ENCODE data around the gene MYO7B. TPM values are rescaled to one million over a fixed set of nuclear protein-coding genes. Genes with fewer than 3 reads are reported as not detected.

Gene MYO7B
- total RNA-seq, 1 experiment from 2014 or later, result 1.2 TPM

DNA sequence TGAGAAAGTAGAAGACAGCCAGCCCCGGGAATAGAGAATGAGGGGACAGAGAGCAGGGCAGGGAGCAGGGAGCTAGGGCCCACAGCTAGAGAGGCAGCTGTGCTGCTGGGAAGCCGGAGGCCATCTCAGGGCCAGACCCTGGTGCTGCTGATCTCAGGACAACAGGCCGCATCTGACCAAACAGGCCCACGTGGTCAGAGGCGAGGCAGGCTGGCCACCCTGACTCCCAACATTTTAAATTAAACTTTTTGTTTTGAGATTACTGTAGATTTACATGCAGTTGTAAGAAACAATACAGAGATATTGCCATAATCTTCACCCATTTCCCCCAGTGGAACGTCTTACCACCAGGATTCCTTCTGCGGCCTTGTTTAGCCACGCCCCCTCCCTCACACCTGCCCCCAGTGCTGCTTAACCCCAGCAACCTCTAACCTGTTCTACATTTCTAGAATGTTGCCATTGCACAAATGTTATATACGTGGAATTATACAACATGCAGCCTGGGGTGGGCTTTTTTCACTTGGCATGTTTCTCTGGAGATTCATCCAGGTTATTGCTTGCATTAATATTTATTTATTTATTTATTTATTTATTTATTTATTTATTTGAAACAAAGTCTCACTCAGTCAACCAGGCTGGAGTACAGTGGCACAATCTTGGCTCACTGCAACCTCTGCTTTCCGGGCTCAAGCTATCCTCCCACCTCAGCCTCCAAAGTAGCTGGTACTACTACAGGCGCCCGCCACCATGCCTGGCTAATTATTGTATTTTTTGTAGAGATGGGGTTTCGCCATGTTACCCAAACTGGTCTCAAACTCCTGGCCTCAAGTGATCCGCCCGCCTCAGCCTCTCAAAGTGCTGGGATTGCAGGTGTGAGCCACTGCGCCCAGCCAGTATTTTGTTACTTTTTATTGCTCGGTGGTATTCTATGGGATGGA lies 61.8 kb downstream of the MYO7B start:
- H3K36me3 ChIP-seq, result no peaks in the 10 kb centered on the region
- no peaks in the 10 kb centered on the region for H3K27me3 ChIP-seq (replicated peaks)
- peak in 1 of 2 experiments; percentile 31 for DNase-seq (ENCODE audit: low read depth in 1 of 2, low spot score in 2 of 2)
- H3K4me1 ChIP-seq (replicated peaks), result peaks cover 19% of the 10 kb centered on the region
- no peak overlapping the region for H3K4me3 ChIP-seq
- H3K27ac ChIP-seq, result peak overlapping the region; percentile 41
- no peaks in the 10 kb centered on the region for H3K9me3 ChIP-seq (replicated peaks)

DNA sequence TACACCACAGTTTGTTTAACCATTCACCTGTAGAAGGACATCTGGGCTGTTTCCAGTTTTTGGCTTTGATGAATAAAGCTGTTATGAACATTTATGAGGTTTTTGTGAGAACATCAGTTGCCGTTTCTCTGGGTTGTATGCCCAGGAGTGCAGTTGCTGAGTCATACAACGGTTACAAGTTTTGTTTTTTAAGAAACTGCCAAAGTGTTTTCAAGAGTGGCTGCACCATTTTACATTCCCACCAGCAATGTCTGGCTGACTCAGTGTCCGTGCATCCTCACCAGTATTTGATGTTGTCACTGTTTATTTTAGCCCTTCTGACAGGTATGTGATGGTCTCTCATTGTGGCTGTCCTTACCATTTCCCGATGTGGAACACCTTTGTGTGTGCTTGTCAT lies 62.5 kb downstream of the MYO7B start:
- Histone ChIP-seq H3K4me3 (no peak overlapping the region), H3K4me1 (replicated peaks) (peaks cover 19% of the 10 kb centered on the region), H3K9me3 (replicated peaks) (no peaks in the 10 kb centered on the region), H3K36me3 (no peaks in the 10 kb centered on the region), H3K27me3 (replicated peaks) (no peaks in the 10 kb centered on the region), H3K27ac (peak overlapping the region; percentile 41)
- DNase-seq (ENCODE audit: low read depth in 1 of 2, low spot score in 2 of 2), result peak; percentile 47 to 50

DNA sequence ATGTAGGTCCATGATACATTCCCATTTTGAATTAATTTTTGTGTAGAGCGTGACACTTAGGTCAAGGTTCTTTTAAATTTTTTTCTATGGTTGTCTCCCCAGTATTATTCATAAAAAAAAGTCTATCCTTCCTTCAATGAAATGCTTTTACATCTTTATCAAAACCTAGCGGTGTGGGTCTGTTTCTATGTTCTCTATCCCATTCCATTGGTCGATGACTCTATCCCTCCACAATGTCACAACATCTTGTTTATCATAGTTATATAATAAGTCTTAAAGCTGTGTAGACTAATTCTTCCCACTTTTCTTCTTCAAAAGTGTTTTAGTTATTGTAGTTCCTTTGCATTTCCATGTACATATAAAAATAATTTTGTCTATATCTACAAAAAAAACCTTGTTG lies 63.2 kb downstream of the MYO7B start:
- H3K27me3 ChIP-seq (replicated peaks), result no peaks in the 10 kb centered on the region
- H3K4me3 ChIP-seq, result no peak overlapping the region
- H3K9me3 ChIP-seq (replicated peaks), result peaks cover 5% of the 10 kb centered on the region; the same call in 1 of the 2 replicates
- DNase-seq (ENCODE audit: low read depth in 1 of 2, low spot score in 2 of 2), result peak in 1 of 2 experiments; percentile 9
- no peaks in the 10 kb centered on the region for H3K36me3 ChIP-seq
- peak overlapping the region; percentile 41 for H3K27ac ChIP-seq
- peaks cover 19% of the 10 kb centered on the region for H3K4me1 ChIP-seq (replicated peaks)

GRCh38 chr2:127599211-127599610 lies 63.7 kb downstream of the MYO7B start:
- peaks cover 19% of the 10 kb centered on the region for H3K4me1 ChIP-seq (replicated peaks)
- no peaks in the 10 kb centered on the region for H3K27me3 ChIP-seq (replicated peaks)
- no peak overlapping the region for H3K4me3 ChIP-seq
- peak overlapping the region; percentile 41 for H3K27ac ChIP-seq
- H3K36me3 ChIP-seq, result no peaks in the 10 kb centered on the region
- DNase-seq (ENCODE audit: low read depth in 1 of 2, low spot score in 2 of 2), result no peak
- H3K9me3 ChIP-seq (replicated peaks), result peaks cover 5% of the 10 kb centered on the region; the same call in 1 of the 2 replicates

DNA sequence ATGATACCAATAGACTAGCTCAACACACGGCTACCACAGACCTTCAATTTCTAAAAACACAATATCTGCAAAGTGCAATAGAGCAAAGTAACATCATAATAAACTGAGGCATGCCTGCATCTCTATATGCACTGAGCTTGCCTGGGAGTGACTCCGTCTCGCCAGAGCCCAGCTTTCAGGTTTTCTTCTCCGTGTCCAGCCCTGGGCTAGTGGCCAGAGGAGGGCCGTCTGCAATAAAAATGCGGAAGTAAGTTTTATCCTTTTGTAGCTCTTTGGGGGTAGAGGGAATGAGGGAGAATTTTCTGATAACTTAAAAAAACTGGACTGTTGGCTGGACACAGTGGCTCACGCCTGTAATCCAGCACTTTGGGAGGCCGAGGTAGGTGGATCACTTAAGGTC lies 69.5 kb downstream of the MYO7B start:
- DNase-seq (ENCODE audit: low read depth in 1 of 2, low spot score in 2 of 2), result peak in 1 of 2 experiments; percentile 19
- Histone ChIP-seq H3K27ac (no peak overlapping the region), H3K4me1 (replicated peaks) (no peaks in the 10 kb centered on the region), H3K4me3 (no peak overlapping the region), H3K36me3 (no peaks in the 10 kb centered on the region), H3K27me3 (replicated peaks) (no peaks in the 10 kb centered on the region), H3K9me3 (replicated peaks) (peaks cover 5% of the 10 kb centered on the region; the same call in 1 of the 2 replicates)

DNA sequence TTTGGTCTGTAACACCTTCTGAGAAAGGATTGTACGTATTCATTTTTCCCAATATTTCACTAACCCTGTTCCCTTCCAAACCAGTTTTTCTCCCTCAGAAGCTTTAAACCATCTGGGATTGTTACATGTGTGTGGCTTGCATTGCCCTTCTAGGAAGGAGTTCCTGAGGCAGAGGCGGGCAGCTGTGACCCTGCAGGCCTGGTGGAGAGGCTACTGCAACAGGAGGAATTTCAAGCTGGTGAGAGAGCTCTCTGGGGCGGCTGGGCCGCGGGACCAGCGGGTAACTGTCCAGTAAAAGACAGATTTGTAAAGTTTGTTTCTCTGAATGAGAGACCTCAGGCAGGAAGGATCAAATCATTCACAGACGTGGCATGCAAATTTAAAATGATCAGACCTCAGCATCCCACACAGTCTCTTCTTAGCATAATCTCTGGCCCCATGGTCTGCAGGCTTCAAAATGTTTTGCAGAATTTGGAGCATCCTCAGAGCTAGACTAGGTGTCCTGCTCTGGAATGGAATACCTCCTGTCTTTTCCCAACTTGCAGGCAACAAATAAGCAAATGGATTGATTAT lies 70.3 kb downstream of the MYO7B start:
- peak in 1 of 2 experiments; percentile 18 for DNase-seq (ENCODE audit: low read depth in 1 of 2, low spot score in 2 of 2)
- Histone ChIP-seq H3K36me3 (no peaks in the 10 kb centered on the region), H3K27me3 (replicated peaks) (no peaks in the 10 kb centered on the region), H3K27ac (no peak overlapping the region), H3K4me3 (no peak overlapping the region), H3K9me3 (replicated peaks) (peaks cover 7% of the 10 kb centered on the region; the same call in 1 of the 2 replicates), H3K4me1 (replicated peaks) (no peaks in the 10 kb centered on the region)

- H3K27ac ChIP-seq, result no peak overlapping the region
- H3K9me3 ChIP-seq (replicated peaks), result peaks cover 9% of the 10 kb centered on the region; the same call in 1 of the 2 replicates
- no peaks in the 10 kb centered on the region for H3K4me1 ChIP-seq (replicated peaks)
- H3K27me3 ChIP-seq (replicated peaks), result no peaks in the 10 kb centered on the region
- DNase-seq (ENCODE audit: low read depth in 1 of 2, low spot score in 2 of 2), result peak in 1 of 2 experiments; percentile 37
- no peaks in the 10 kb centered on the region for H3K36me3 ChIP-seq
- no peak overlapping the region for H3K4me3 ChIP-seq
Measured at GRCh38 chr2:127606625-127607398, 71.3 kb downstream of the MYO7B start.

DNA sequence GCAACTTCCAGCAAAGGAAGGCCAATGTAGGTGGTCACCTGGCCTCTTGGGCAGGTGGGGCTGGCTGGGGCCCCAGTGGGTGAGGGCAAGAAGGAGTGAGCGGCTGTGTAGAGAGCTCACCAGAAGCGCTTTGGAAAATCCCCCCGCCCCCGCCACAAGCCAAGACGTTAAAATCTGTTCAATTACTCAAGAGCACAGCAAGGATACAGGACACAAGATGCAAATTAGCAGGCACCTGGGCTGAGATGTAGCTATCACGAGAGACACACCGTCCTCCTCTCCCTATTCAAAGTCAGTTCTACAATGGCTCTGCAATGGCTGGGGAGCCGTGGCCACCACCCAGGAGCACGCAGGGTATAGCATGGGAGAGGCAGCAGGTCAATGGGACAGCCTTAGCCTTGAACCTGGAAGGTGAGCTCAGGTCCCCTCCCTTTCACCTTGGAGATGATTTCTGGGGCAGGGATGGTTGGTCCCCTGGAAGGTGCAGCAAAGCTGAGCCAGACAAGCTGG lies 72.0 kb downstream of the MYO7B start:
- Histone ChIP-seq H3K4me3 (no peak overlapping the region), H3K36me3 (no peaks in the 10 kb centered on the region), H3K27me3 (replicated peaks) (no peaks in the 10 kb centered on the region), H3K9me3 (replicated peaks) (peaks cover 9% of the 10 kb centered on the region; the same call in 1 of the 2 replicates), H3K4me1 (replicated peaks) (no peaks in the 10 kb centered on the region), H3K27ac (no peak overlapping the region)
- peak in 1 of 2 experiments; percentile 21 for DNase-seq (ENCODE audit: low read depth in 1 of 2, low spot score in 2 of 2)

- Histone ChIP-seq H3K4me3 (no peak overlapping the region), H3K27ac (no peak overlapping the region)
- DNase-seq (ENCODE audit: low read depth in 1 of 2, low spot score in 2 of 2), result peak in 1 of 2 experiments; percentile 41
Measured at GRCh38 chr2:127608061-127609030, 72.9 kb downstream of the MYO7B start.

GRCh38 chr2:127609031-127609751 lies 73.7 kb downstream of the MYO7B start:
- DNase-seq (ENCODE audit: low read depth in 1 of 2, low spot score in 2 of 2), result peak in 1 of 2 experiments; percentile 28
- H3K27me3 ChIP-seq (replicated peaks), result no peaks in the 10 kb centered on the region
- H3K27ac ChIP-seq, result no peak overlapping the region
- no peaks in the 10 kb centered on the region for H3K36me3 ChIP-seq
- H3K4me1 ChIP-seq (replicated peaks), result peaks cover 1% of the 10 kb centered on the region
- peaks cover 15% of the 10 kb centered on the region for H3K9me3 ChIP-seq (replicated peaks)
- H3K4me3 ChIP-seq, result no peak overlapping the region

More at GRCh38 chr2:127608061-127609030, 72.9 kb downstream of the MYO7B start:
- peaks cover 11% of the 10 kb centered on the region; the same call in 1 of the 2 replicates for H3K9me3 ChIP-seq (replicated peaks)
- H3K36me3 ChIP-seq, result no peaks in the 10 kb centered on the region
- no peaks in the 10 kb centered on the region for H3K27me3 ChIP-seq (replicated peaks)
- no peaks in the 10 kb centered on the region for H3K4me1 ChIP-seq (replicated peaks)

GRCh38 chr2:127609818-127610217 lies 74.3 kb downstream of the MYO7B start:
- Histone ChIP-seq H3K27ac (no peak overlapping the region), H3K4me3 (no peak overlapping the region), H3K4me1 (replicated peaks) (peaks cover 7% of the 10 kb centered on the region), H3K36me3 (no peaks in the 10 kb centered on the region), H3K27me3 (replicated peaks) (no peaks in the 10 kb centered on the region), H3K9me3 (replicated peaks) (peaks cover 15% of the 10 kb centered on the region)
- peak in 1 of 2 experiments; percentile 25 for DNase-seq (ENCODE audit: low read depth in 1 of 2, low spot score in 2 of 2)

GRCh38 chr2:127610561-127610960 lies 75.1 kb downstream of the MYO7B start:
- H3K4me1 ChIP-seq (replicated peaks), result peaks cover 15% of the 10 kb centered on the region

More at GRCh38 chr2:127610561-127610960, 75.1 kb downstream of the MYO7B start:
- no peaks in the 10 kb centered on the region for H3K27me3 ChIP-seq (replicated peaks)
- DNase-seq (ENCODE audit: low read depth in 1 of 2, low spot score in 2 of 2), result peak in 1 of 2 experiments; percentile 25
- H3K9me3 ChIP-seq (replicated peaks), result peaks cover 15% of the 10 kb centered on the region
- no peak overlapping the region for H3K27ac ChIP-seq
- H3K4me3 ChIP-seq, result no peak overlapping the region
- no peaks in the 10 kb centered on the region for H3K36me3 ChIP-seq
